GM18870 (cell line): ENCODE measurements around the gene PLEKHA4.

Experiments
- ATAC-seq: cut with Tn5 transposase; IDR thresholded peaks from one replicate; pipeline ENCODE4 v1.9.1; 2021; ENCODE audit warnings: moderate library complexity; ENCODE audit not compliant: unreplicated experiment

Gene PLEKHA4

GRCh38 chr19:48830965-48831364 is 37.5 kb downstream of the PLEKHA4 start:
- ATAC-seq: no peak

- ATAC-seq: no peak
These were observed 38.3 kb downstream of the PLEKHA4 start for GRCh38 chr19:48830088-48830487.

- no peak for ATAC-seq
These were observed 41.8 kb downstream of the PLEKHA4 start for GRCh38 chr19:48826606-48827020.

GRCh38 chr19:48822514-48822913 is 45.9 kb downstream of the PLEKHA4 start:
- ATAC-seq: no peak

GRCh38 chr19:48821633-48822032 is 46.8 kb downstream of the PLEKHA4 start:
- ATAC-seq: no peak

- no peak for ATAC-seq
These were observed 49.0 kb downstream of the PLEKHA4 start for GRCh38 chr19:48819366-48819816.

GRCh38 chr19:48818234-48818820 is 50.1 kb downstream of the PLEKHA4 start:
- no peak for ATAC-seq

- no peak for ATAC-seq
These were observed 50.8 kb downstream of the PLEKHA4 start for GRCh38 chr19:48817585-48818124.

GRCh38 chr19:48815870-48816501 is 52.4 kb downstream of the PLEKHA4 start:
- no peak for ATAC-seq

GRCh38 chr19:48814895-48815294 is 53.5 kb downstream of the PLEKHA4 start:
- ATAC-seq: no peak

GRCh38 chr19:48813123-48813913 is 55.1 kb downstream of the PLEKHA4 start:
- ATAC-seq: no peak

GRCh38 chr19:48812094-48812929 is 56.1 kb downstream of the PLEKHA4 start:
- no peak for ATAC-seq

- ATAC-seq: no peak
These were observed 58.3 kb downstream of the PLEKHA4 start for GRCh38 chr19:48810151-48810550.

- ATAC-seq: no peak
These were observed 60.7 kb downstream of the PLEKHA4 start for GRCh38 chr19:48807590-48808308.

GRCh38 chr19:48806818-48807589 is 61.4 kb downstream of the PLEKHA4 start:
- ATAC-seq: no peak

- no peak for ATAC-seq
These were observed 61.9 kb downstream of the PLEKHA4 start for GRCh38 chr19:48806518-48806817.

- no peak for ATAC-seq
These were observed 63.0 kb downstream of the PLEKHA4 start for GRCh38 chr19:48805452-48805851.

GRCh38 chr19:48804496-48804895 is 63.9 kb downstream of the PLEKHA4 start:
- ATAC-seq: no peak

- no peak for ATAC-seq
These were observed 65.8 kb downstream of the PLEKHA4 start for GRCh38 chr19:48802623-48803022.
